GM18517 (cell line): Measurements from ENCODE around the gene PTPDC1.
"Not testable (repeated sequence)": the region's sequence is repeated elsewhere in the genome, so short reads cannot be mapped to it uniquely, and the experiment has no call there.

Experiments used
- ATAC-seq: cut with Tn5 transposase; IDR thresholded peaks from one replicate; pipeline ENCODE4 v1.9.1; 2021; ENCODE audit warnings: mild to moderate bottlenecking, moderate library complexity; ENCODE audit not compliant: unreplicated experiment

The PTPDC1 gene

DNA sequence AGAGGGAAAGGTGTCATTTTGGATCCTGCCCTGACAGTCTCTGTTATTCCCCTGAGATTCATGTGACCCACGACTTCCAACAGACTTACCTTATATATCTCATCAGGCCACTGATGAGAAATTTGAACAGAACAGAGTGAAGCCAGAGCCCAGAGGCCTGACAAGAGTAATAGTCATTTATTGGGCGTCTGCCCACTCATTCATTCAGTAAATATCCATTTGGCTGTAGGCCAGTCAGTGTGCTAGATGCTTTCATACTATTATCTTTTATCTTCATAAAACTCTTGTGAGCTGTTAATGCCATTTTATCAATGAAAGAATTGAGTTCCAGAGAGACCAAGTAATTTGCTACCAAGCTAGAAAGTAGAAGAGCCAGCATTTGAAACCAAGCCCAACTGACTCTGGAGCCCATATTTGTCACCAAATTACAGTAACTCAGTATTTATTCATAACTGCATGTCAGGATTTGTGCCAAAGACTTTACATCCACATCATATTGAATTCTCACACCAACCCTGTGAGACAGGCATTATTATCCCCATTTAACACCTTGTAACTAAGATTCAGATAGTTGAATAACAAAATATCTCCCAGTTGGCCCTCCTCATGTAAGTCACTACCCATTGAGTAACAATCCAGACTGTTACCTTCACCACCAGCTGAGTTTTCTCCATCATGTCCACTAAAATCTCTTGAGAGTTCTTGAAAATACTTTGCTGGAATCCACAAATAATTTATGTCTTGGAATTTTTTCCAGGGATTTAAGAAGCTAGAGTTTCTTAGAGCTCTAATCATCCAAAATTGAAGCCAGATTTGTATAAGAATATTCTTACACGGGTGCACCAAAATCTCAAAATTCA is 2.5 kb downstream of the PTPDC1 start:
- ATAC-seq, result no peak

GRCh38 chr9:94094219-94095145 is 10.2 kb downstream of the PTPDC1 start:
- ATAC-seq, result not testable (repeated sequence)

GRCh38 chr9:94096819-94097577 is 12.7 kb downstream of the PTPDC1 start:
- ATAC-seq, result no peak

- ATAC-seq, result no peak
Observed at GRCh38 chr9:94097788-94098414, 13.6 kb downstream of the PTPDC1 start.

DNA sequence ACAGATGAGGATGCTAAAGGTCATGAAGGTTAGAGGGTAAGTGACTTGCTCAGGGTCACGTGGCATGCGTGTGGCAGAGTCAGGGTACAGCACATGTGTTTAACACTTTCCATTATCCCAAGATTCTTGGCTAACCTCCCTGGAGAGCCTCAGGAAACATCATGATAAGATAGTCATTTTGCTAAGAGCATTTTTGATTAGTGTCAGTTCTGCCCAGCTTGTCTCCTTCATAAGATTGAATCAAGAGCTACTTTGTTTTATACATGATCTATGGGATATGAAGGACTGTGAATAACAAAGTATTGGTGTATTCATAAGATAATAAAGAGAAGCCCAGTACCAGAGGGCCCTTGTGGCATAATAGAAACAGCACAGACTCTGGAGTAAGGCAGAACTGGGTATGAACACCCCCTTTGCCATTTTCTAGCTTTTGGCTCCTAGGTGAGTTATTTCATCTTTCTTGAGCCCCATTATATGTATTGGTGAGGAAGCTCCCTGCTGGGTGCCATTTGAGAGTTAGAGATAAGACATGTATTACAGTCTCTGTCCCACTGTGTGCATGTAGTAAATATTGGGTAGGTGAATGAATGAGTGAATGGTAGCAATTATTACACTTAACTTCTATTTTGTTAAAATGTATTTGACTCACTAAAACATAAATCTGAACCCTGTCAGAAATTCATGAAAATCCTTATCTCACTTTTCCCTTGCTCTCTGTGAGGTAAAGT is 16.1 kb downstream of the PTPDC1 start:
- no peak for ATAC-seq

DNA sequence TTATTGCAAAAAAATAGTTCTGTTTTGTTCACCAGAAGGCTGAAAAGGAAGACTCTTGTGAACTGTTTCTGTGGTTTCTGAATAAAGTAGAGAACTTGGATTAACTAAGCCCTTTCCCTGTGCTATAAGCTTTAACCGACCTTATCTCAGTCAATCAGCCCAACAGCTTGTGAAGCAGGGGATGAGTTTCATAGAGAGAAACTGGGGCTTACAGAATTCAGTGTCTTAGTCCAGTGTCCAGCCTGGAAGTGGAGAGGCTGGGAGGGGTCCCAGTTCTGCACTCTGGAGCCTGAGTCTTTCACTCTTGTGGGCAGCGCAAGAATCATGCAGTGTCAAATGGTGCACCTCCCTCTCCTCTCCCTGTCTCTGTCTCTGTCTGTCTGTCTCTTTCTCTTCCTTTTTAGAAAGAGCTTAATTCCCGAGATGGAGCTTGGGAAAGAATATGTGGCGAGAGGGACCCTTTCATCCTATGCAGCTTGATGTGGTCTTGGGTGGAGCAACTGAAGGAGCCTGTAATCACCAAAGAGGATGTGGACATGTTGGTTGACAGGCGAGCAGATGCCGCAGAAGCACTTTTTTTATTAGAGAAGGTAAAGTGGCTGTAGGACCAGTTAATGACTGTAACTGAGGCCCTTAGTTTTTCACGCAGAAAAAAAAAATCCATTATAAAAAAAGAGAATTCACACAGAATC is 17.0 kb downstream of the PTPDC1 start:
- ATAC-seq, result no peak

DNA sequence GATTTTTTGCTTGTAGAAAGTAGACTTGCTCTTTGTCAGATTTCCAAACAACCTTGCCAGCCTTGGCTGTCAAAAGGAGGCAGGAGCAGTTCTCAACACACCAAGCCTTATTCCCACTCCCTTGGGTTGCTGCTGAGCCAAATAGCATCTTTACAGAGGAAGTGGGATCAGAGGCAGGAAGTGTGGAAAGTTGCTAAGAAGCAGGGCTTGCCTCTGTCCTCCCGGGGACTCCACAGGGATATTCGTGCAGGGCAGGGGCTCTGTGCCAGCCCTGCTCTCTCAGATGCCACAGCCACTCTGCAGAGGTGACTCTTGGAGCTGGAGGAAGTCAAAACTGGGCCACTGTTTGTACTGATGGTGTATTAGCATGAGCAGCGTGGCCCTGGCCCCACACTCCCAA is 24.3 kb downstream of the PTPDC1 start:
- no peak for ATAC-seq

- ATAC-seq, result no peak
Observed at GRCh38 chr9:94110821-94111252, 26.6 kb downstream of the PTPDC1 start.

DNA sequence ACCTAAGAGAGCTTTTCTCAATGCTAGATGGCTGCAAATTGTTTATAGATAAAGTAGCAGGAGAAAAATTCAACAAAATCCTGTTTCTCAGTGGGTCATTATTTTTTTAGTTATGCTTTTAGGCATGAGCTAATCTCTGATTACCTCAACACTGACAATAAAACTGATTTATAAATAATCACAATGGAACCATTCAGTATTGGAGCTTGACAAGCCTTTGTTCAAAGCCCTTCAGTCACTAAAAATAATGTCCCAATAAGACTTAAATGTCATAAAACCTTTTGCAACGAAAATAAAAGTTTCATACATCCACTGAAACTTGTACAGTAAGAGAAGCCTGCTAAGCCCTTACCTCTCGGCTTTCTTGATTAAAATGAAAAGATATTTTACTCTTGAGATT is 27.2 kb downstream of the PTPDC1 start:
- no peak for ATAC-seq

DNA sequence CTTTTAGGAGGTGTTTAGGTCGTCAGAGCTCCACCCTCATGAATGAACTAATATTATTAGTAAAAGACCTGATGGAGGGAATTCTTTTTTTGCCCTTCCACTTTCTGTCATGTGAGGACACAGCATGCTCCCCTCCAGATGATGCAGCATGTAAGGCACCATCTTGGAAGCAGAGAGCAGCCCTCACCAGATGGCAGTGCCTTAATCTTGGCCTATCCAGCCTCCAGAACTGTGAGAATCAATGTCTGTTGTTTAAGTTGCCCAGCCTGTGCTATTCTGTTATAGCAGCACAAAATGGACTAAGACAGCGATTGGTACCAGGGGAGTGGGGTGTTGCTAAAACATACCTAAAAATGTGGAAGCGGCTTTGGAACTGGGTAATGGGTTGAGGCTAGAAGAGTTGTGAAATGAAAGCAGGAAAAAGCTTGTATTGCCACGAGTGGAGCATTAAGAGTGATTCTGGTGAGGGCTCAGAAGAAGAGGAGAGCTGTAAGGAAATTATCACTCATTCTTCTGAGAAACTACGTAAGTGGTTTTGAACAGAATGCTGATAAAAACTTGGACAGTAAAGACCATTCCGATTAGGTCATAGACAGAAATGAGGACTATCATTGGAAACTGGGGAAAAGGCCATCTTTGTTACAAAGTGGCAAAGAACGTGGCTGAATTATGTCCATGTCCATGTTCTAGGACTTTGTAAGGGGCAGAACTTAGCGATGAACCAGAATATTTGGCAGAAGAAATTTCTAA is 28.6 kb downstream of the PTPDC1 start:
- no peak for ATAC-seq

- ATAC-seq, result not testable (repeated sequence)
Observed at GRCh38 chr9:94120088-94120487, 35.8 kb downstream of the PTPDC1 start.

DNA sequence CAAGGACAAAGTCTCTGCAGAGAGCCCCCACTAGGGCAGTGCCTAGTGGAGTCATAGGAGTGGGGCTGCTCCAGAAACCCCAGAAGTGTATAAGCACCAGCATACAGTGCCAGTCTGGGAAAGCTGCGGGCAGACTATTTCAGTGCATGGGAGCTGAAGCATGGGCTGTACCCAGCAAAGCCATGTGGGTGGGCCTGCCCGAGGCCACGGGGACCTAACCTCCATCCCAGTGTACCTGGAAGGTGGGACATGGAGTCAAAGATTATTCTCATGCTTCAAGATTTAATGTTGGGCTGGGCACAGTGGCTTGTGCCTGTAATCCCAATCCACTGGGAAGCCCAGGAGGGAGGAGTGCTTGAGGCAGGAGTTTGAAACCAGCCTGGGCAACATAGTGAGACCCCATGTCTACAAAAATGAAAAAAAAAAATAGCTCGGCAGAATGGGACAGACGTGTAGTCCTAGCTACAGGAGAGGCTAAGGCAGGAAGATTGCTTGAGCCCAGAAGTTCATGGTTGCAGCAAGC is 36.7 kb downstream of the PTPDC1 start:
- ATAC-seq, result no peak

DNA sequence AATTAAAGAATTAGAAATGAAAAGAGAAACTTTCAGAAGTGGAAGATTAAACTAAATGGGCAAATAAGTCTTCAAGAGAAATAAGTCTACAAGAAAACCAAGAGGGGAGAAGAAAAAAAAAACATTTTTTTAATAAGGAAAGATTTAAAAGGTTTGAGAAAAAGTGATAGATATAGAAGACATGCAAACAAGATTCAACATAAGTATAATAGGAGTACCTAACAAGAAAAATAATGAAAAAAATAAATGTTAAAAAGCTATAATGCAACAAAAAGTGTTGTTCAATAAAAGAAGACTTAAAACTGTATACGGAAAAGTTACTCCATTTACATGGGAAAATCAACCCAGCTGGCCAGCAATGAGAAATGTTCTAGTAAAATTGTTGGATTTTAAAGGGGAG is 42.6 kb downstream of the PTPDC1 start:
- no peak for ATAC-seq

DNA sequence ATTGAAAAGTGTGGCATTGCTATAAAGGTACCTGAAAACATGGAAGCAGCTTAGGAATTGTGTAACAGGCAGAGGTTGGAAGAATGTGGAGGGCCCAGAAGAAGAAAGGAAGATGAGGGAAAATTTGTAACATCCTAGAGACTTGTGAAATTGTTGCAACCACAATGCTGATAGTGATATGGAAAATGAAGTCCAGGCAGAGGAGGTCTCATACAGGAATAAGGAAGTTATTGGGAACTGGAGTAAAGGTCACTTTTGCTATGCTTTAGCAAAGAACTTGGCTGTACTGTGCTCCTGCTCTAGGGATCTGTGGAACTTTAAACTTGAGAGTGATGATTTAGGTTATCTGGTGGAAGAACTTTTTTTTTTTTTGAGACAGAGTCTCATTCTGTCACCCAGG is 43.5 kb downstream of the PTPDC1 start:
- ATAC-seq, result no peak

- ATAC-seq, result no peak
Observed at GRCh38 chr9:94128580-94128979, 44.3 kb downstream of the PTPDC1 start.

GRCh38 chr9:94134629-94135028 is 50.4 kb downstream of the PTPDC1 start:
- no peak for ATAC-seq

DNA sequence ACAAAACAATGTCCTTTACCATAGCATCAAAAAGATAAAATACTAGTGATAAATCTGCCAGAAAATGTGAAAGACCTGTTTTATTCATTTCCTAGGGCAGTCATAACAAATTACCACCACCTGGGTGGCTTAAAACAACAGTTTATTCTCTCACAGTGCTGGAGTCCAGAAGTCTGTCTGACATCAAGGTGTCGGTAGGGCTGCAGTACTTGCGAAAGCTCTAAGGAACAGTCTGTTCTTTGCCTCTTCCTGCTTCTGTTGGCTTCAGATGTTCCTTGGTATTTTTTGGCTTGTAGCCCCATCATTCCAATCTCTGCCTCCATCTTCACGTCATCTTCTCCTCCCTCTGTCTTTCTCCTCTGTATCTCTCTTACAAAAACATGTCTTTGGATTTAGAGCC is 51.0 kb downstream of the PTPDC1 start:
- ATAC-seq, result no peak

DNA sequence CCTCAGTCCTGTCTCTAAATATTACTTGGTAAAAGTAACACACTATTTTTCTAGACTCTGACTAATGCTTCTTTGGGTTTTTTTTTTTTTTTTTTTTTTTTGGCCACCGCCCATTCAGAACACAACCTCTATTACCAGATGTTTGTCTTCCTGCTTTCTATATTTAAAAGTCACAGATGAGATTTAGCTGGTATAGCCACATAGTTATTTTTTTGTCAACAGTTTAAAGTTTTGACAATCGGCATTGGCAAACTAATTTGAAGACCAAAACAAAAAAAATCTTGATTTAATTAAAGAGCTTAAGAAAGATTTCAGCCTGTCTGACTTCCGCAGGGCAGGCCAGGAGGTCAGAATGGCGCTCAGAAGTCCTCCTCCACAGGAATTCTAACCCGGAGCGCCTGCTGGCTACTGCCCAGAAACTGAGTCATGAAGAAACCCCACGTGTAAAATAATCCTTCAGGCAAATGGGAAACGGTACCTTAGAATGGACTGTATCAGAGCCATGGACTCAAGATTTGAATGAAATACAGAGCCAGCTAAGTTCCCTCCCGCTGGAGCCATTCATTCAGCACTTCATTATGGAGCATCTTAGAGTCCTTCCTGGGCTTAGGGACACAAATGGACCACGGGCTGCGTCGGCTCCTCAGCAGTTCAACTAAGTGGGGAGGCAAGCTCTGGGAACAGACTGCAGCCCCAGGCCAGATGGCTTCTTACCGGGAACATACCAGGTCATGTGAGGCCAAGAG is 55.6 kb downstream of the PTPDC1 start:
- no peak for ATAC-seq
